GM18526 (cell line): ENCODE results near the gene PDE4D.

Source experiments
- POLR2A ChIP-seq: IDR thresholded peaks from 3 replicates; pipeline ENCODE4 v1.6.1; 2011; ENCODE audit not compliant: insufficient read length; ENCODE audit errors: extremely low read depth

The PDE4D gene

GRCh38 chr5:59098743-59099142, 794.8 kb downstream of the PDE4D start:
- no peak for TF ChIP-seq POLR2A

- no peak for TF ChIP-seq POLR2A
Measured at GRCh38 chr5:59097712-59098111, 795.8 kb downstream of the PDE4D start.

GRCh38 chr5:59097116-59097515, 796.4 kb downstream of the PDE4D start:
- TF ChIP-seq POLR2A: no peak

GRCh38 chr5:59095480-59095879, 798.0 kb downstream of the PDE4D start:
- no peak for TF ChIP-seq POLR2A

- no peak for TF ChIP-seq POLR2A
Measured at GRCh38 chr5:59094864-59095263, 798.7 kb downstream of the PDE4D start.

- TF ChIP-seq POLR2A: no peak
Measured at GRCh38 chr5:59093329-59093728, 800.2 kb downstream of the PDE4D start.

GRCh38 chr5:59092758-59093157, 800.8 kb downstream of the PDE4D start:
- TF ChIP-seq POLR2A: no peak

GRCh38 chr5:59091965-59092364, 801.6 kb downstream of the PDE4D start:
- no peak for TF ChIP-seq POLR2A

GRCh38 chr5:59090323-59090722, 803.2 kb downstream of the PDE4D start:
- TF ChIP-seq POLR2A: no peak

- TF ChIP-seq POLR2A: no peak
Measured at GRCh38 chr5:59089767-59090166, 803.8 kb downstream of the PDE4D start.

- no peak for TF ChIP-seq POLR2A
Measured at GRCh38 chr5:59088546-59088945, 805.0 kb downstream of the PDE4D start.

- TF ChIP-seq POLR2A: no peak
Measured at GRCh38 chr5:59086024-59086423, 807.5 kb downstream of the PDE4D start.

GRCh38 chr5:59081693-59082092, 811.8 kb downstream of the PDE4D start:
- TF ChIP-seq POLR2A: no peak

GRCh38 chr5:59079622-59080620, 813.6 kb downstream of the PDE4D start:
- TF ChIP-seq POLR2A: no peak

GRCh38 chr5:59071755-59072549, 821.6 kb downstream of the PDE4D start:
- no peak for TF ChIP-seq POLR2A
